ENCODE results near the gene PLB1. TPM values are rescaled to one million over a fixed set of nuclear protein-coding genes. Genes with fewer than 3 reads are reported as not detected.

Gene PLB1
- total and polyA plus RNA-seq, 2 experiments from 2014 or later = 0.06 to 0.21 TPM

DNA sequence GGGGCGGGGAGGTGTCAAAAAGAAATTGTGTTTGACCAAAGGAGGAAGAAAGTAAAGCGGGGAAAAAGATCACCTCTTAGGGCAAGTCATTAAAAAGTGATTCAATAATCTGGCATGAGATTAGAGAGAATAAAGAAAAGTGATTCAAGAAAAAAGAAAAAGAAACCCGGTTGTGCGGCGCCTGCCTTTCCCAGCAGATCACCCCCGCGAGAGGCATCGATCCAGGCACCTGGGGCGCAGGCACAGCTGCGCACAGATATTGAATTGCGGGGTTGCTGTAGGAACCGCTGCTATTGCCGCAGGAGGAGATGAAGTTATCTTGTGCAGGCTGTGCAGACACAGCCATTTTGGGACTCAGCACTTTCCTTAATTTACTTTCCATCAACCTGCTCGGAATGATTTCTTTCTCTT is 71.2 kb downstream of the PLB1 start:
- Mint-ChIP-seq H3K27ac (no peak overlapping the region), H3K4me3 (peak overlapping the region; percentile 90), H3K9me3 (0 out of 3 replicates have a peak, but pooled peaks cover 4% of the 10 kb centered on the region), H3K4me1 (peaks cover 12% of the 10 kb centered on the region), H3K27me3 (ENCODE audit: insufficient read depth, low read depth, poor library complexity) (peaks cover 9% of the 10 kb centered on the region), H3K36me3 (ENCODE audit: low read depth) (no peaks in the 10 kb centered on the region)
- Histone ChIP-seq H4K20me1 (replicated peaks; ENCODE audit: insufficient read depth) (no peaks in the 10 kb centered on the region), H3K4me2 (peak overlapping the region; percentile 77), H3K4me3 (peak overlapping the region; percentile 77), H3F3A (replicated peaks; ENCODE audit: low read depth) (no peaks in the 10 kb centered on the region), H3K27me3 (ENCODE audit: insufficient read depth) (no peaks in the 10 kb centered on the region), H3K4me1 (ENCODE audit: insufficient read depth) (peaks cover 8% of the 10 kb centered on the region; the same call in 1 of the 2 replicates), H3K36me3 (ENCODE audit: insufficient read depth) (no peaks in the 10 kb centered on the region), H3K9me2 (ENCODE audit: insufficient read depth) (no peaks in the 10 kb centered on the region), H3K27ac (ENCODE audit: low read depth) (no peak overlapping the region), H3K79me2 (replicated peaks; ENCODE audit: insufficient read depth) (no peaks in the 10 kb centered on the region), H2AFZ (peak overlapping the region; percentile 91)
- no peak for TF ChIP-seq EZH2phosphoT487 (IDR thresholded peaks at IDR 0.05; ENCODE audit: unreplicated experiment)
- no peak for TF ChIP-seq ZNF331 (CRISPR knock-in tag; IDR thresholded peaks at IDR 0.05; ENCODE audit: low read depth)
- TF ChIP-seq EZH2 (IDR thresholded peaks at IDR 0.05; ENCODE audit: low read depth, unreplicated experiment) = no peak
- TF ChIP-seq, protein P1, sequence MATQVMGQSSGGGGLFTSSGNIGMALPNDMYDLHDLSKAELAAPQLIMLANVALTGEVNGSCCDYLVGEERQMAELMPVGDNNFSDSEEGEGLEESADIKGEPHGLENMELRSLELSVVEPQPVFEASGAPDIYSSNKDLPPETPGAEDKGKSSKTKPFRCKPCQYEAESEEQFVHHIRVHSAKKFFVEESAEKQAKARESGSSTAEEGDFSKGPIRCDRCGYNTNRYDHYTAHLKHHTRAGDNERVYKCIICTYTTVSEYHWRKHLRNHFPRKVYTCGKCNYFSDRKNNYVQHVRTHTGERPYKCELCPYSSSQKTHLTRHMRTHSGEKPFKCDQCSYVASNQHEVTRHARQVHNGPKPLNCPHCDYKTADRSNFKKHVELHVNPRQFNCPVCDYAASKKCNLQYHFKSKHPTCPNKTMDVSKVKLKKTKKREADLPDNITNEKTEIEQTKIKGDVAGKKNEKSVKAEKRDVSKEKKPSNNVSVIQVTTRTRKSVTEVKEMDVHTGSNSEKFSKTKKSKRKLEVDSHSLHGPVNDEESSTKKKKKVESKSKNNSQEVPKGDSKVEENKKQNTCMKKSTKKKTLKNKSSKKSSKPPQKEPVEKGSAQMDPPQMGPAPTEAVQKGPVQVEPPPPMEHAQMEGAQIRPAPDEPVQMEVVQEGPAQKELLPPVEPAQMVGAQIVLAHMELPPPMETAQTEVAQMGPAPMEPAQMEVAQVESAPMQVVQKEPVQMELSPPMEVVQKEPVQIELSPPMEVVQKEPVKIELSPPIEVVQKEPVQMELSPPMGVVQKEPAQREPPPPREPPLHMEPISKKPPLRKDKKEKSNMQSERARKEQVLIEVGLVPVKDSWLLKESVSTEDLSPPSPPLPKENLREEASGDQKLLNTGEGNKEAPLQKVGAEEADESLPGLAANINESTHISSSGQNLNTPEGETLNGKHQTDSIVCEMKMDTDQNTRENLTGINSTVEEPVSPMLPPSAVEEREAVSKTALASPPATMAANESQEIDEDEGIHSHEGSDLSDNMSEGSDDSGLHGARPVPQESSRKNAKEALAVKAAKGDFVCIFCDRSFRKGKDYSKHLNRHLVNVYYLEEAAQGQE (IDR thresholded peaks at IDR 0.05; ENCODE audit: unreplicated experiment) = no peak
- TF ChIP-seq, protein P2, sequence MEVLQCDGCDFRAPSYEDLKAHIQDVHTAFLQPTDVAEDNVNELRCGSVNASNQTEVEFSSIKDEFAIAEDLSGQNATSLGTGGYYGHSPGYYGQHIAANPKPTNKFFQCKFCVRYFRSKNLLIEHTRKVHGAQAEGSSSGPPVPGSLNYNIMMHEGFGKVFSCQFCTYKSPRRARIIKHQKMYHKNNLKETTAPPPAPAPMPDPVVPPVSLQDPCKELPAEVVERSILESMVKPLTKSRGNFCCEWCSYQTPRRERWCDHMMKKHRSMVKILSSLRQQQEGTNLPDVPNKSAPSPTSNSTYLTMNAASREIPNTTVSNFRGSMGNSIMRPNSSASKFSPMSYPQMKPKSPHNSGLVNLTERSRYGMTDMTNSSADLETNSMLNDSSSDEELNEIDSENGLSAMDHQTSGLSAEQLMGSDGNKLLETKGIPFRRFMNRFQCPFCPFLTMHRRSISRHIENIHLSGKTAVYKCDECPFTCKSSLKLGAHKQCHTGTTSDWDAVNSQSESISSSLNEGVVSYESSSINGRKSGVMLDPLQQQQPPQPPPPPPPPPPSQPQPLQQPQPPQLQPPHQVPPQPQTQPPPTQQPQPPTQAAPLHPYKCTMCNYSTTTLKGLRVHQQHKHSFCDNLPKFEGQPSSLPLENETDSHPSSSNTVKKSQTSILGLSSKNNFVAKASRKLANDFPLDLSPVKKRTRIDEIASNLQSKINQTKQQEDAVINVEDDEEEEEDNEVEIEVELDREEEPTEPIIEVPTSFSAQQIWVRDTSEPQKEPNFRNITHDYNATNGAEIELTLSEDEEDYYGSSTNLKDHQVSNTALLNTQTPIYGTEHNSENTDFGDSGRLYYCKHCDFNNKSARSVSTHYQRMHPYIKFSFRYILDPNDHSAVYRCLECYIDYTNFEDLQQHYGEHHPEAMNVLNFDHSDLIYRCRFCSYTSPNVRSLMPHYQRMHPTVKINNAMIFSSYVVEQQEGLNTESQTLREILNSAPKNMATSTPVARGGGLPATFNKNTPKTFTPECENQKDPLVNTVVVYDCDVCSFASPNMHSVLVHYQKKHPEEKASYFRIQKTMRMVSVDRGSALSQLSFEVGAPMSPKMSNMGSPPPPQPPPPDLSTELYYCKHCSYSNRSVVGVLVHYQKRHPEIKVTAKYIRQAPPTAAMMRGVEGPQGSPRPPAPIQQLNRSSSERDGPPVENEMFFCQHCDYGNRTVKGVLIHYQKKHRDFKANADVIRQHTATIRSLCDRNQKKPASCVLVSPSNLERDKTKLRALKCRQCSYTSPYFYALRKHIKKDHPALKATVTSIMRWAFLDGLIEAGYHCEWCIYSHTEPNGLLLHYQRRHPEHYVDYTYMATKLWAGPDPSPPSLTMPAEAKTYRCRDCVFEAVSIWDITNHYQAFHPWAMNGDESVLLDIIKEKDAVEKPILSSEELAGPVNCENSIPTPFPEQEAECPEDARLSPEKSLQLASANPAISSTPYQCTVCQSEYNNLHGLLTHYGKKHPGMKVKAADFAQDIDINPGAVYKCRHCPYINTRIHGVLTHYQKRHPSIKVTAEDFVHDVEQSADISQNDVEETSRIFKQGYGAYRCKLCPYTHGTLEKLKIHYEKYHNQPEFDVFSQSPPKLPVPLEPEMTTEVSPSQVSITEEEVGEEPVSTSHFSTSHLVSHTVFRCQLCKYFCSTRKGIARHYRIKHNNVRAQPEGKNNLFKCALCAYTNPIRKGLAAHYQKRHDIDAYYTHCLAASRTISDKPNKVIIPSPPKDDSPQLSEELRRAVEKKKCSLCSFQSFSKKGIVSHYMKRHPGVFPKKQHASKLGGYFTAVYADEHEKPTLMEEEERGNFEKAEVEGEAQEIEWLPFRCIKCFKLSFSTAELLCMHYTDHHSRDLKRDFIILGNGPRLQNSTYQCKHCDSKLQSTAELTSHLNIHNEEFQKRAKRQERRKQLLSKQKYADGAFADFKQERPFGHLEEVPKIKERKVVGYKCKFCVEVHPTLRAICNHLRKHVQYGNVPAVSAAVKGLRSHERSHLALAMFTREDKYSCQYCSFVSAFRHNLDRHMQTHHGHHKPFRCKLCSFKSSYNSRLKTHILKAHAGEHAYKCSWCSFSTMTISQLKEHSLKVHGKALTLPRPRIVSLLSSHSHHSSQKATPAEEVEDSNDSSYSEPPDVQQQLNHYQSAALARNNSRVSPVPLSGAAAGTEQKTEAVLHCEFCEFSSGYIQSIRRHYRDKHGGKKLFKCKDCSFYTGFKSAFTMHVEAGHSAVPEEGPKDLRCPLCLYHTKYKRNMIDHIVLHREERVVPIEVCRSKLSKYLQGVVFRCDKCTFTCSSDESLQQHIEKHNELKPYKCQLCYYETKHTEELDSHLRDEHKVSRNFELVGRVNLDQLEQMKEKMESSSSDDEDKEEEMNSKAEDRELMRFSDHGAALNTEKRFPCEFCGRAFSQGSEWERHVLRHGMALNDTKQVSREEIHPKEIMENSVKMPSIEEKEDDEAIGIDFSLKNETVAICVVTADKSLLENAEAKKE (CRISPR knock-in tag; IDR thresholded peaks at IDR 0.05) = no peak
- no peak for TF ChIP-seq CREB1 (CRISPR knock-in tag; IDR thresholded peaks at IDR 0.05; ENCODE audit: low read depth)
- TF ChIP-seq, protein P3, sequence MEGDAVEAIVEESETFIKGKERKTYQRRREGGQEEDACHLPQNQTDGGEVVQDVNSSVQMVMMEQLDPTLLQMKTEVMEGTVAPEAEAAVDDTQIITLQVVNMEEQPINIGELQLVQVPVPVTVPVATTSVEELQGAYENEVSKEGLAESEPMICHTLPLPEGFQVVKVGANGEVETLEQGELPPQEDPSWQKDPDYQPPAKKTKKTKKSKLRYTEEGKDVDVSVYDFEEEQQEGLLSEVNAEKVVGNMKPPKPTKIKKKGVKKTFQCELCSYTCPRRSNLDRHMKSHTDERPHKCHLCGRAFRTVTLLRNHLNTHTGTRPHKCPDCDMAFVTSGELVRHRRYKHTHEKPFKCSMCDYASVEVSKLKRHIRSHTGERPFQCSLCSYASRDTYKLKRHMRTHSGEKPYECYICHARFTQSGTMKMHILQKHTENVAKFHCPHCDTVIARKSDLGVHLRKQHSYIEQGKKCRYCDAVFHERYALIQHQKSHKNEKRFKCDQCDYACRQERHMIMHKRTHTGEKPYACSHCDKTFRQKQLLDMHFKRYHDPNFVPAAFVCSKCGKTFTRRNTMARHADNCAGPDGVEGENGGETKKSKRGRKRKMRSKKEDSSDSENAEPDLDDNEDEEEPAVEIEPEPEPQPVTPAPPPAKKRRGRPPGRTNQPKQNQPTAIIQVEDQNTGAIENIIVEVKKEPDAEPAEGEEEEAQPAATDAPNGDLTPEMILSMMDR (conservative IDR thresholded peaks at IDR 0.05; ENCODE audit: low read depth in 2 of 2) = no peak
- TF ChIP-seq, protein P4, sequence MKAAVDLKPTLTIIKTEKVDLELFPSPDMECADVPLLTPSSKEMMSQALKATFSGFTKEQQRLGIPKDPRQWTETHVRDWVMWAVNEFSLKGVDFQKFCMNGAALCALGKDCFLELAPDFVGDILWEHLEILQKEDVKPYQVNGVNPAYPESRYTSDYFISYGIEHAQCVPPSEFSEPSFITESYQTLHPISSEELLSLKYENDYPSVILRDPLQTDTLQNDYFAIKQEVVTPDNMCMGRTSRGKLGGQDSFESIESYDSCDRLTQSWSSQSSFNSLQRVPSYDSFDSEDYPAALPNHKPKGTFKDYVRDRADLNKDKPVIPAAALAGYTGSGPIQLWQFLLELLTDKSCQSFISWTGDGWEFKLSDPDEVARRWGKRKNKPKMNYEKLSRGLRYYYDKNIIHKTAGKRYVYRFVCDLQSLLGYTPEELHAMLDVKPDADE (IDR thresholded peaks at IDR 0.05) = no peak
- TF ChIP-seq NANOG (IDR thresholded peaks at IDR 0.05; ENCODE audit: borderline replicate concordance) = no peak
- no peak for TF ChIP-seq POLR2AphosphoS5 (IDR thresholded peaks at IDR 0.05; ENCODE audit: low read depth)
- TF ChIP-seq ZNF114 (CRISPR knock-in tag; IDR thresholded peaks at IDR 0.05) = no peak
- ATAC-seq (peak; percentile 59), DNase-seq (ENCODE audit: low spot score) (peak; percentile 65)
